Osteoblast (primary cell): ENCODE measurements around the gene CAMTA1. TPM values are rescaled to one million over a fixed set of nuclear protein-coding genes. Genes with fewer than 3 reads are reported as not detected.

Source experiments
- DNase-seq: peaks from one replicate; pipeline ENCODE4 v3.0.0; 2011; ENCODE audit warnings: low spot score, mixed read lengths; ENCODE audit not compliant: insufficient read length; ENCODE audit errors: missing footprints
- H2AFZ ChIP-seq: 2 replicates; pipeline ENCODE4 v1.6.0; 2011; ENCODE audit warnings: mild to moderate bottlenecking, low read length
- H3K27ac ChIP-seq: 2 replicates; pipeline ENCODE4 v1.5.1; 2011; ENCODE audit warnings: mild to moderate bottlenecking, low read depth, low read length, moderate library complexity
- H3K27me3 ChIP-seq: 2 replicates; pipeline ENCODE4 v1.6.0; 2012; ENCODE audit warnings: mild to moderate bottlenecking, control low read depth, inconsistent platforms, low read length, moderate library complexity; ENCODE audit not compliant: insufficient read depth
- H3K36me3 ChIP-seq: 2 replicates; pipeline ENCODE4 v1.5.1; 2011; ENCODE audit warnings: mild to moderate bottlenecking, low read length, control low read depth, moderate library complexity; ENCODE audit not compliant: insufficient read depth
- H3K4me1 ChIP-seq: 2 replicates; pipeline ENCODE4 v1.5.1; 2011; ENCODE audit warnings: mild to moderate bottlenecking, low read length, control low read depth, moderate library complexity; ENCODE audit not compliant: insufficient read depth
- H3K4me2 ChIP-seq: 2 replicates; pipeline ENCODE4 v1.6.0; 2011; ENCODE audit warnings: mild to moderate bottlenecking, low read length; ENCODE audit not compliant: insufficient read depth
- H3K4me3 ChIP-seq: fragments of 200-600 bp; sonication (generic); 3 replicates; pipeline ENCODE4 v1.5.1; 2012; ENCODE audit warnings: mild to moderate bottlenecking, low read length, inconsistent platforms; ENCODE audit not compliant: insufficient read depth
- H3K79me2 ChIP-seq: 2 replicates; pipeline ENCODE4 v1.6.0; 2012; ENCODE audit warnings: mild to moderate bottlenecking, low read length, control low read depth, inconsistent platforms; ENCODE audit not compliant: insufficient read depth
- H3K9me3 ChIP-seq: 2 replicates; pipeline ENCODE4 v1.5.1; 2011; ENCODE audit warnings: low read depth, low read length, control low read depth
- H4K20me1 ChIP-seq: 2 replicates; pipeline ENCODE4 v1.6.0; 2012; ENCODE audit warnings: mild to moderate bottlenecking, low read length, control low read depth; ENCODE audit not compliant: insufficient read depth
- CTCF ChIP-seq: IDR thresholded peaks from 2 replicates; pipeline ENCODE4 v1.5.1; 2011; ENCODE audit warnings: mild to moderate bottlenecking, low read depth, low read length, moderate library complexity; ENCODE audit errors: extremely low read depth
- total RNA-seq: library from RNA; depleted of rRNA; stranded (reverse); fragments of >200 nt; gene quantifications from 2 replicates; pipeline ENCODE4 v1.2.3, GENCODE V29; 2012

Gene CAMTA1
- total RNA-seq, 1 donor: 47.4 TPM

GRCh38 chr1:6965083-6965934 lies 180.1 kb downstream of the CAMTA1 start:
- peak; percentile 79 for DNase-seq
- Histone ChIP-seq H2AFZ (no peak overlapping the region), H3K4me3 (no peak overlapping the region), H3K9me3 (no peaks in the 10 kb centered on the region), H3K4me1 (peaks cover 15% of the 10 kb centered on the region), H3K27me3 (peaks cover 13% of the 10 kb centered on the region), H3K79me2 (no peaks in the 10 kb centered on the region), H4K20me1 (no peaks in the 10 kb centered on the region), H3K36me3 (no peaks in the 10 kb centered on the region), H3K27ac (no peak overlapping the region), H3K4me2 (no peak overlapping the region)
- no peak for TF ChIP-seq CTCF

GRCh38 chr1:6965935-6966241 lies 180.6 kb downstream of the CAMTA1 start:
- no peaks in the 10 kb centered on the region for H3K36me3 ChIP-seq
- H3K27ac ChIP-seq: no peak overlapping the region
- DNase-seq: no peak
- H3K79me2 ChIP-seq: no peaks in the 10 kb centered on the region
- no peak overlapping the region for H3K4me3 ChIP-seq
- no peak for TF ChIP-seq CTCF
- peaks cover 11% of the 10 kb centered on the region for H3K4me1 ChIP-seq
- no peak overlapping the region for H3K4me2 ChIP-seq
- H3K27me3 ChIP-seq: peaks cover 13% of the 10 kb centered on the region
- no peaks in the 10 kb centered on the region for H3K9me3 ChIP-seq
- no peak overlapping the region for H2AFZ ChIP-seq
- no peaks in the 10 kb centered on the region for H4K20me1 ChIP-seq

- Histone ChIP-seq H3K4me3 (no peak overlapping the region), H3K27ac (no peak overlapping the region), H3K4me1 (peaks cover 11% of the 10 kb centered on the region), H4K20me1 (no peaks in the 10 kb centered on the region), H3K9me3 (no peaks in the 10 kb centered on the region), H3K36me3 (no peaks in the 10 kb centered on the region), H3K4me2 (no peak overlapping the region), H2AFZ (no peak overlapping the region), H3K27me3 (peaks cover 13% of the 10 kb centered on the region), H3K79me2 (no peaks in the 10 kb centered on the region)
- no peak for TF ChIP-seq CTCF
- peak; percentile 3 for DNase-seq
These were observed 181.1 kb downstream of the CAMTA1 start for GRCh38 chr1:6966326-6966725.

GRCh38 chr1:6967431-6968111 lies 182.3 kb downstream of the CAMTA1 start:
- Histone ChIP-seq H3K36me3 (no peaks in the 10 kb centered on the region), H3K4me3 (no peak overlapping the region), H2AFZ (peak overlapping the region; percentile 63), H3K27me3 (peaks cover 13% of the 10 kb centered on the region), H3K4me2 (peak overlapping the region; percentile 30), H4K20me1 (no peaks in the 10 kb centered on the region), H3K9me3 (no peaks in the 10 kb centered on the region), H3K4me1 (peaks cover 11% of the 10 kb centered on the region), H3K27ac (no peak overlapping the region), H3K79me2 (no peaks in the 10 kb centered on the region)
- DNase-seq: peak; percentile 87
- no peak for TF ChIP-seq CTCF
